Kidney glomerular epithelial cell (primary cell): ENCODE data around the gene METAP1.
"Not testable (repeated sequence)": the region's sequence is repeated elsewhere in the genome, so short reads cannot be mapped to it uniquely, and the experiment has no call there.

Experiments
- DNase-seq: peaks from one replicate; lab custom pipeline; 2025; lab: John Stamatoyannopoulos, UW

METAP1 gene

DNA sequence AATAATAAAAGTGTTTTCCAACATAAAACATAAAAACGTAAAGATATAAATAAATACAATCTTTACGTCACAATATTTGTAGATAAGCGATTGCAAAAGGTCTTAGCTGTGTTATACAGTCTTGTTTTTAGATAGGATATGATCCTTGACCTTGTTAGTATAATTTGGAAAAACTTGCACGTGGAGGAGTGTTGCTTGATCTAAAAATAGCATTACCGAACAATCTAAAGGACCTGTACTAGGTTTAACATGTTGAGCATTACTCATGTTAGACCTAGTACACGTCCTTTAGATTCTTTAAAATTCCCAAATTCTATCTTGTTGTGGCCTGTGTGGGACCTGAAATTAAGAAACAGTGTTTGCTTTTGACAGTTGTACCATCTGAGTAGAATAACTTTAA lies 1.6 kb downstream of the METAP1 start:
- DNase-seq = no peak

DNA sequence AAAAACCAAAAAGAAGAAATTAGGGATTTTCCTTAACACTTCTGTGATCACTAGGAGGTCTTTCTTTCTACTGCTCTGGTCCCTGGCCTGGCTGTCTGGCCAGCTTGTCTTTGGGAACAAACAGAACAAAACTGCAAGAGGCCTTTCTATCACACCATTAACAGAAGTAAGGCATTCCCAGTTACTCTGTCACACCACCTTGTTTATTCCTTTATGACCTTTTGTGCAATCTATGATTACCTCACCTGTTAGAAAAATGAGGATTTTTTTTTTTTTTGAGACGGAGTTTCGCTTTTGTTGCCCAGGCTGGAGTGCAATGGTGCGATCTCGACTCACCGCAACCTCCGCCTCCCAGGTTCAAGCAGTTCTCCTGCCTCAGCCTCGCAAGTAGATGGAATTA lies 3.0 kb downstream of the METAP1 start:
- DNase-seq = no peak

DNA sequence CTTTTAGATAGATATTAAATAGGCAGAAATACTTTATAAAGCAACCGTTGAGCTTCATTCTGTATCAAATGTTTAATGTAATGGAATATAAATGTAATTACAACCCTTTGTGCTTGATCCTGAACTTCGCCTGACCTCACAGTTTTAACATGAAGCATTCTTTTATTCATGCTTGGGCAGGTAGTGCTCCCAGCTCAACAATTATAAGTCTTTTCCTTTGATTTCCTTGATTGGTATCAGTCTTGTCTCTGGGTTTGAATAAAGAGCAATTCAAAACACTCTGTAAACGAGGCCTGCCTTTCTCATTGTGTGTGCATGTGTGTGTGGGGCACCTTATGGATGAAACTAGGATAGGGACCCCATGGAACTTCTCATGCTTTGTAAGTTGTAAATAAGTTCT lies 6.8 kb downstream of the METAP1 start:
- DNase-seq = no peak

DNA sequence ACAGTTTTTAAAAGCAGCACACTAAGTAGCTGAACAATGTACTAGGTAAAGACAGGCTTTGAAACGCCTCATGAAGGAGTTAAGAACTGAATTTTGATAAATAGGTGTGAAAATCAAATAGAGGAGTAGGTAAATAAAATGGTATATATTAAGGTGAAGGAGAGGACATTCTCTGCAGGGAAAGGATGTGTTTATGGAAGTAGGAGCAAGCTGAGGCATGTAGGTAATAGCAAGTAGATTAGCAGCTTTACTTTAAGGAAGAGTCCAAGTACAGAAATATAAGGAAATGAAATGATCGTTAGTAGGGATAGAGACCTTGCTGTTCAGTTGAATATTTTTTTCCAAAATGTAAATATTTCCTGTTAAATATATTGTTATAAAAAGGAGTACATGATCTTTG lies 12.5 kb downstream of the METAP1 start:
- no peak for DNase-seq

DNA sequence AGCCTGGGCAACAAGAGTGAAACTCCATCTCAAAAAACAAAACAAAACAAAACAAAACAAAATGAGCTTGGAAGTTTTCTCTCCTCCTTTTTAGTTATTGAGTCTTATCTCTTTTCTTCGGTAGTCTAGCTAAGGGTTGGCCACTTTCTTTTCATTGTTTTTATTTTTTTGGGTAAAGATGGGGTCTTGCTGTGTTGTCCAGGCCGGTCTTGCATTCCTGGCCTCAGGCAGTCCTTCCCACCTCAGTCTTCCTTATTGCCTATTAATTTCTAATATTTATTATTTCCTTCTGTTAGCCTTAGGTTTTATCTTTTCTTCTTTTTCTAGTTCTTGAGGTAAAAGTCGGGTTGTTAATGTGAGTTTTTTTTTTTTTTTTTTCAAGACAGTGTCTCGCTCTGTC lies 16.4 kb downstream of the METAP1 start:
- DNase-seq = no peak

DNA sequence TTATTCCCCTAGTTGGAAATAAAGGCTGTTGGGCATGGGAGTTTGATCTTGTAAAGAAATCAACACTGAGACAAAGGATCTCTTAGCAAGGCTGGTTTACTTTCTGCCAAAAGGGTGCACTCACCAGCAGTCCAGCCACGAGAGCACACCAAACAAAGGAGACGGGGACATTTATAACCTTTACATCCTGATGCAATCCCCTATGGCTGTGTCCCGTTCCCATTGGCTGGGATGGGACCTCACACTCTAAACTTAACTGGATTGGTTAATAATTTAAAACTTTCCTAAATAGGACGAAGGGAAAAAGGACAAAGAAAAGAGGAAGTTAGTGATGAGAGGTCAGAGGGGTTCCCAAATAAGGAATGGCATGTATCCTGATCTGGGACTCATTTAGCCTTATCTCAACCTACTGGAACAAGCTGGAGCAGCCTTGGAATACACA lies 17.9 kb downstream of the METAP1 start:
- no peak for DNase-seq

DNA sequence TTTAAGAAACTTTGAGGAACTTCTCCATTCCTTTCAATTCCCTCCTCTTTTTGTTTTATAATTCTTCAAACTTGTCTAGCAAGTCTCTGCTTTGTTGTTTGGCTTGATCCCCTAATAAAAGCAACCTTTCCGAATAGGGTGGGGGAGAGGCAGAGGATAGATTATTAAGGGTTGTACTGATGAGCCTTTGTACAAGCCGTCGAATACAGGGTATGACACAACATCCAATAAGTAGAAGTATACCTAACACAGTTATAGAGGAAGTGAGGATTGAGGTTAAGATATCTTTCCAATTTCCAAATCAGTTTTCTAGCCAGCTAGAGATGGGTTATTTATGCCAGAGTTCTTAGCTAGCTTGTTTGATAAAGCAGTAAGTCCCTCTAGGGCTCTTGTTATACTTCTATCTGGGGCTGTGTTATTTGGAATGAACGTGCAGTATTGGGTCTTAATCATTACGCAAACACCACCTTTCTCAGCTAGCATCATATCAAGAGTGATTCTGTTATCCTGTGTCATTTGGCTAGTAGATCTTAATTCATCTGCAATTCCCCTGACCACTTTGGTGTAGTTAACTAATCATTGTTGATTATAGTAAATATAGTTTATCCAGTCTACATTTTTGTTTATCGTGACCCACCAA lies 18.5 kb downstream of the METAP1 start:
- no peak for DNase-seq

DNA sequence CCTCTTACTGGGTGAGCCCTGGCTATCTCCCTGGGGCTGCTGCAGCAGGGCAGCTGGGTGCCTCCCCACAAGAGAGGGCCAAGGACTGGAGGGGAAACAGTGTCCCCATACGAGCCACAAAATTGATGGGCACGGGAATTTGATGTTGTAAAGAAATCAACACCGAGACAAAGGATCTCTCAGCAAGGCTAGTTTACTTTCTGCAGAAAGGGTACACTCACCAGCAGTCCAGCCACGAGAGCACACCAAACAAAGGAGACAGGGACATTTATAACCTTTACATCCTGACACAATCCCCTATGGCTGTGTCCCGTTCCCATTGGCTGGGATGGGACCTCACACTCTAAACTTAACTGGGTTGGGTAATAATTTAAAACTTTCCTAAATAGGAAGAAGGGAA lies 25.9 kb downstream of the METAP1 start:
- DNase-seq = no peak

DNA sequence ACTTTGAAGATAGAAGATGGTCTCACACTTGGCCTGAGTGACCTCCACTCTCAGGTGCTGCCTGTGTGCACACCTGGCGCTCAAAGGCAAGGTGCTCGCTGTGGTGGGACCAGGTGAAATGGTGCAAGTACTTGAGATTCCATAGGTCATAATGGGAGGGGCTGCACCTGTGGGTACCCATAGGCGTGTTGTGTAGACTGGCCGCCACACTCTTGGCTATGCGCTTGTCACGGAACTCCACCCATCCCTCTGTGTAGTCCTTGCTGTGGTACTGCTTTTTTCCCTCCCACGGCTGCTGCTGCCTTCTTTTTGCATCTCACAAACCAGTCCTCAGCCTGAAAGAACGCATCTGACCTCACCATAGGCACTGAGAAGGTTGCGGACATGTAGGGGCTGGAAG lies 27.0 kb downstream of the METAP1 start:
- no peak for DNase-seq

DNA sequence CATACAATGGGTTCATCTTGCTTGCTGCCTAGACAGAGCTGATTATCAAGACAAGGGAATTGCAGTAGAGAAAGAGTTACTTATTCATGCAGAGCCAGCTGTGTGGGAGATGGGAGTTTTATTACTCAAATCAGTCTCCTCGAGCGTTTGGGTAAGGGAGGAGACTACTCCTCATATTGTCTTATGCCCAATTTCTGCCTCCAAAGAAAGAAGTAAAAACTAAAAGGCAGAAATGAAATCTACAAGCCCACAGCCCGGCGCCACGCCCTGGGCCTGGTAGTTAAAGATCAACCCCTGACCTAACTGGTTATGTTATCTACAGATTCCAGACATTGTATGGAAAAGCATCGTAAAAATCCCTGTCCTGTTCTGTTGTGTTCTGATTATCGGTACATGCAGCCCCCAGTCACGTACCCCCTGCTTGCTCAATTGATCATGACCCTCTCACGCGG lies 28.3 kb downstream of the METAP1 start:
- not testable (repeated sequence) for DNase-seq

DNA sequence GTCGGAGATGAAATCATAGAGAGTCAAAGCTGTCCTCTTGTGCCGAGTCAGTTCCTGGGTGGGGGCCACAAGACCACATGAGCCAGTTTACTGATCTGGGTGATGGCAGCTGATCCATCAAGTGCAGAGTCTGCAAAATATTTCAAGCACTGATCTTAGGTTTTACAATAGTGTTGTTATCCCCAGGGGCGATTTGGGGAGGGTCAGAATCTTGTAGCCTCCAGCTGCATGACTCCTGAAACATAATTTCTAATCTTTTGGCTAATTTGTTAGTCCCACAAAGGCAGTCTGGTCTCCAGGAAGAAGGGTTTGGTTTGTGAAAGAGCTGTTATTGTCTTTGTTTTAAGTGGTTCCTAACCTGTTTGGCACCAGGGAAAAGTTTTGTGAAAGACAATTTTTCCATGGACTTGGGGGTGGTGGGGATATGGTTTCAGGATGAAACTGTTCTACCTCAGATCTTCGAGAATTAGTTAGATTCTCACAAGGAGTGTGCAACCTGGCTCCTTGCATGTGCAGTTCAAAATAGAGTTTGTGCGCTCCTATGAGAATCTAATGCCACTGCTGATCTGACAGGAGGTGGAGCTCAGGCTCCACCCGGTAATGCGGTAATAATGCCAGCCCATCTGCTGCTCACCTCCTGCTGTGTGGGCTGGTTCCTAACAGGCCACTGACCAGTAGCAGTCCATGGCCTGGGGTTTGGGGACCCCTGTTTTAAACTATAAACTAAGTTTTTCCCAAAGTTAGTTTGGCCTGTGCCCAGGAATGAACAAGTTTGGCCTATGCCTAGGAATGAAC lies 29.2 kb downstream of the METAP1 start:
- DNase-seq = no peak

DNA sequence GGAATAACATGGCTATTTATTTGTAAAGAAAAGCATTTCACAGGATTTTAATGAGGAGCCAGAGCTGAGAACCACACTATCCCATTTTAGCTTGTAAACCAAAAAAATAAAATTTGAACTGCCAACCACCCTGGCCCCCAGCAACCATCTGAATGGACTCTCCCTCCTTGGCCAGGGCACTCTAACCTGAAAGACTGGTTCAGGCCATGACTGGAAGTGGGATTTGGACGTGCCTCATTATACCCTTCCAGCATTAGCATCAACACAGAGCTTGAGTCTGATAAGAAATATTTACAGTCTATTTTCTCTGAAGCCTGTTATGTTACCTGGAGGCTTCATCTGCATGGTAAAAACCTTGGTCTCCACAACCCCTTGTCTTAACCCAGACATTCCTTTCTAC lies 30.0 kb downstream of the METAP1 start:
- DNase-seq = no peak

DNA sequence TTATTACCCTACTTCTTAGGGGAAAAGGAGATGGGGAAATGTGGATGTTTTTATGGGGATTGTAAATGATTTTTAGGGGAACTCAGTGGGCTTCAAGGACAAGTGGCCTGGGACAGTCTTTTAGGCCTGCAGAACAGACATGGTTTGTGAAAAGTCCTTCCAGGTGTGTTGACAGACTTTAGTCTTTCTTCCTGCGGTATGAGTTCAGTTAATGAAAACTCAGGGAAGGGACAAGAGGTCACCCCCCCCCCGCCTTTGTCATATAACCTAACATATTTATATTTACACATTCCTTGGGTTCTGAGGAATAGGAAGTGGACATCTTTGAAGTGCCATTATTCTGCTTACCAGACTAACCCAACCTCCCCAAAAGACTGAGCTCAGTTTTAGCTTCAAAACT lies 31.8 kb downstream of the METAP1 start:
- DNase-seq = no peak

DNA sequence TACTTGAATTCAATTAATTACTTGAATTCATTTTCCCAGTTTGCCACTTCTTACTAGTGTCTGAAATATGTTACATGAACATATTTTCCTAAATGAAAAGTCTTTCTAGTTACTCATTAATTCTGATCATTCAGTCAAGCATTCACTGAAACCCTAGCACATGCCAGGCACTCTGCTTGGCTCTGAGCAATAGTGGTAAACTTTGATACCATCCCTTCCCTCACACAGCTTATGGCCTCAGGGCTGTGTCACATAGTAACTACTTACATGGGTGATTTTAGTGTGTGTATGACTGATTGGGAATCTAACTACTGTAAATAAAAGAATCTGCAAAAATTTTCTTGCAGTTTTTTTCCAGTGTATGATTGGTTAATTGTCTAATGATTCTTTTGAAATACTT lies 32.7 kb downstream of the METAP1 start:
- peak; percentile 46 for DNase-seq

DNA sequence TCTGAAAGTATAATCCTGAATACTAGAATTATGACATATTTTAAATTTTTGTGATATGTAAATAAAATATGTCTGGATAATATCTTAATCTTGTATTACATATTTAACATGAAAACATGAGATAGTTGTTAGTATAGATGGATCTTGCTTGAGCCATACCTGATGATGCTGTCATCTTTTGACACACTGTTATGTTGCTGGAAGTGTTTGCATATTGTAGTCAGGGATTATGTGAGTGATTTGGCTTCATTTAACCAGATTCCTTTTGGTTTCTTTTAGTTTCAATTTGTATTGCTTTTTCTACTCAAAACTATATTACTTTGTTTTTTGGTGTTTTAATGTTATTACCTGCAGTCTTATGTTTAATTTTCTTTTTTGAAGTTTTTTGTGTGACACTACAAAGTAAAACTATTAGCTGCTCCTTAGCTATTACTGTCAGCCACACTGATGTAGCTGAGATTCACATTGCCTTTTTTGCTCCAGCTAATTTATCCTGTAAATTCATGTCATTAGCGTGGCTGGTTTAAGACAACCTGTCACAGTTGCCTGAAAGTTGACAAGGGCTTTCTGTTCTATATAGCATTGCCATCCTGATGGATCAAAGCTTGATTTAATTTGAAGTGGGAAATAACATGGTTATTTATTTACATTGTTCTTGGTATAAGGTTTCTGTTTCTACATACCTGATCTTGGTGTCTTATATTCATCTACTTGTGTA lies 33.7 kb downstream of the METAP1 start:
- DNase-seq = peak; percentile 2

DNA sequence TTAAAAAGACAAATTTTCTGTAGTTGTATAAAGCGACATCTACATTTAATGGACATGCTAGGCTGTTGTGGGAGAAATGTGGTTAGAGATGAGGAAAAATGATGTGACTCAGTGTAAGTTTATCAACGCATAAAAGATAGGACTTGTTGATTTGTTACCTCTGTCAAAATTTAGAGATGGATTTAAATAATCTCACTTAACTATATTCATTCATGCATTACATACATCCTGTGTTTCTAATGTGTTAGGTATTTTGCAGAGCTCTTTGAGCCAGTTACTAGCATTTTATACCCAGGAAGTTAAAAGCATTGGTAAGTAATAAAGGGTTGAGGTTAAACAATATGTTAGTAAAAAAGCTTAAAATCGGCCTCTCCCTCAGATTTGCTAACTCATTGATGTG lies 34.3 kb downstream of the METAP1 start:
- DNase-seq = peak; percentile 31

DNA sequence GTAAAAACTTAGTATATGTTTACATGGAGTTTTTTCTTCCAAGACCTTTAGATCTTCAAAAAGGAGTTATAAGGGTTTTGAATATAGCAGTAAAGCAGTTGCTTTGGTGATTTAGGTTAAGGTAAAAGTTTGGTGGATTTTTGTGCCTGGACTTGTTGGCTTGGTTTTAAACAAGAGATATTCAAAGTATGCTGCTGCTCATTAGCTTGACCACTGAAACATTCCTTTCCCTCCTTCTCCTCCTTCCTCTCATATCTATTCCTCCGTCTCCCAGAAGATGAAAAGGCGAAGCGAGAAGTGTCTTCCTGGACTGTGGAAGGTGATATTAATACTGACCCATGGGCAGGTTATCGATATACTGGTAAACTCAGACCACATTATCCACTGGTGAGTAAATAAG lies 38.4 kb downstream of the METAP1 start:
- DNase-seq = peak; percentile 17

DNA sequence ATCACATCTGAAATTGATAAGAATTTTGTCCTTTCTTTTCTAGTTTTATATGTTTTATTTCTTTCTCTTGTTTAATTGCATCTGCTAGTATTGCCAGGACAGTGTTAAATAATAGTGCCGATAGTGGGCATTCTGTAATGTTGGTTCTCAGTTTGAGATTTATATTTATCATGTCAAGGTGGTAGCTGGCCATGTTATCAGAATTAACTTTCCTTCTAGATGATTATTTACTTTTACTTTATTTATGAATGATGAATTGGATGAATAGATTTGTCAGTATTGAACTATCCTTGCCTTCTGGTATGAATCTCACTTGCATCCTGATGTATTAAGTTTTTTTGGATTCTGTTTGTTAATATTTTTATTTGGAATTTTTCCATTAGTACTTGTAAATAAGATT lies 42.7 kb downstream of the METAP1 start:
- DNase-seq = no peak

DNA sequence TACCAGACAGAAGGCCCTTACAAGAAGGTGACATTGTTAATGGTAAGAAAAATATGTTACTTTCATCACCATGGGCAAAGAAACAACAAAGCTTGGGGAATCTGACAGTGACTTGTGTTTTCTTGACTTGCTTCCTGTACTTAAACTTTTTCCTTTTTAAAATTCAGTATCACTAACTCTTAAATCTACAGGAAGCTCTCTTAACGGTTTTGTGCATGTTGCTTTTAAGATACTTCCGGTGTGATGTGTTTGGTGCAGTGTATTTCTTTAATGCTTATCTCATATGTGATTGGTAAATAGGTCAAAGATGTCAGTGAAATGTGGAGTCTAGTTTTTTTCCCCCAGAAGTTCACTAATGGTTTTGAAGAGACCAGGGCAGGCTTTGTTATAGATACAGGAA lies 47.8 kb downstream of the METAP1 start:
- no peak for DNase-seq

DNA sequence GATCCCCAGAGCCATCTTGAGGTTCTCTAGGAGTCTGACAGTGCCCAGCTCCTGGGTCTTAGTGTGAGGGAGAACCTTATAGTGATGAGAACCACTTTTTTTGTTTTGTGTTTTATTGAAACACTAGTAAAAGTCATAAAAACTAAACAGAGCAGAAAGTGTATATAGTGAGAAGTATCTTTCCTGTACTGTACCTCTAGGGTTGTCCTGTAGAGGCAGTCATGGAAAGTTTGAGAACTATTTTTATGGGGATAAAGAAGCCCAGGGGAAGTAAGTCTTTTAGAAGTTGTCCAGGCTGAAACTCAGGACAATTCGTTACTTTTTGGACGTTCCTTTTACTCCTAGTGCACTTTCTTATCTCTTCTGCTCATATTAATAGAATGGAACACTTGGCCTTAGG lies 52.2 kb downstream of the METAP1 start:
- no peak for DNase-seq

DNA sequence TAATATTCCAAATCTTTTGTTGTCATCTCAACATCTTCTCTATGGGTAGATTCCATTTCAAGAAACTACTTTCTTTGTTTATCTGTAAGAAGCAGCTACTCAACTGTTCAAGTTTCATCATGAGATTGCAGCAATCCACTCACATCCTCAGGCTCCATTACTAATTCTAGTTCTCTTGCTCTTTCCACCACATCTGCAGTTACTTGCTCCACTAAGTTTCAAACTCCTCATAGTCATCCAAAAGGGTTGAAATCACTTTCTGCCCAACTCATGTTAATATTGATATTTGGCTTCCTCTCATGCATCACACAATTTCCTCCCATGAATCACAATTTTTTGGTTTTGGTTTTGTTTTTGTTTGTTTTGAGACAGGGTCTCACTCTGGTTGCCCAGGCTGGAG lies 57.4 kb downstream of the METAP1 start:
- no peak for DNase-seq

DNA sequence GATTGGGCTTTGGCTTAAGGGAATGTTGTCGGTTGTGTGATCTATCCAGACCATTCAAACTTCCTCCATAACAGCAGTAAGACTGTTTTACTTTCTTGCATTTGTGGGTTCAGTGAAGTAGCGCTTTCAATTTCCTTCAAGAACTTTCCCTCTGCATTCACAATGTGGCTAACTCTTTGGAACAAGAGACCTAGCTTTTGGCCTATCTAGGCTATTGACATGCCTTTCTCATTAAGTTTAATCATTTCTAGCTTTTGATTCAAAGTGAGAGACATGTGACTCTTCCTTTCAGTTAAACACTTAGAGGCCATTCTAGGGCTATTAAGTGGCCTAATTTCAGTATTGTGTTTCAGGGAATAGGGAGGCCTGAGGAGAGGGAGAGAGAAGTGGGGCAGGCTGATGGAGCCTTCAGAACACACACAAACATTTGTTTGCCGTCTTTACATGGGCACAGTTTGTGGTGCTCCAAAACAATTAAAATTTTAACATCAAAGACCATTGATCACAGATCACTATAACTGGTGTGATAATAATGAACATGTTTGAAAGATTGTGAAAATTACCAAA lies 59.0 kb downstream of the METAP1 start:
- DNase-seq = no peak

DNA sequence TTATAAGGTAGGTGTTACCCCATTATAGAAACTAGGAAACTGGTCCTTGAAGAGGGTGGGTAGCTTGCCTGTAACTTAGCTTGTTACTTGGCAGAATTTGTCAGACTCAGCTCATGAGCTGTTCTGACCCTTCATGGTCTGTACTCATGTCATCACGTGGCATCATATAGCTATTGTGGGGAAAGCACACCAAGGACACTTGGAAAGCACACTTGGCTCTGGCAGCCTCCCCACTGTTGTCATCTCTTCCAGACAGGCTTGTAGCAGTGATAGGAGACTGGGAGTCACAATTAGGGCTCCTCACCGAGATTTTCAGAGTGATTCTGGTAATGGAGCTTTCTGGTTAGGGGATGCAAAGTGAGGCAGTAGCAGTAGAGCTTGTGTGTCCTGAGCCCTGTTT lies 62.7 kb downstream of the METAP1 start:
- DNase-seq = no peak
